OCI-LY1 (cell line): ENCODE measurements around the gene SELENOO.

Experiments used
- H2AFZ ChIP-seq: fragments of 200-600 bp; sonication (generic), shearing (Covaris generic); 2 replicates; pipeline ENCODE4 v1.6.0; 2014; ENCODE audit warnings: antibody characterized with exemption, mild to moderate bottlenecking, low read length
- H3F3A ChIP-seq: fragments of 200-600 bp; sonication (generic), shearing (Covaris generic); 2 replicates; pipeline ENCODE4 v1.6.0; 2014; ENCODE audit warnings: mild to moderate bottlenecking, antibody characterized with exemption, low read length, moderate library complexity; ENCODE audit not compliant: insufficient read depth
- H3K27ac ChIP-seq: fragments of 200-600 bp; sonication (generic); 2 replicates; pipeline ENCODE4 v1.5.1; 2014; ENCODE audit warnings: low read length, mixed run types, mild to moderate bottlenecking, low read depth; ENCODE audit not compliant: poor library complexity, severe bottlenecking
- H3K27me3 ChIP-seq: fragments of 200-600 bp; sonication (generic); 2 replicates; pipeline ENCODE4 v1.6.0; 2014; ENCODE audit warnings: antibody characterized with exemption, mild to moderate bottlenecking, low read length, moderate library complexity; ENCODE audit not compliant: insufficient read depth
- H3K36me3 ChIP-seq: fragments of 200-600 bp; sonication (generic); 2 replicates; pipeline ENCODE4 v1.6.1; 2014; ENCODE audit warnings: mild to moderate bottlenecking, antibody characterized with exemption, low read length, moderate library complexity, mixed read lengths; ENCODE audit not compliant: insufficient read depth
- H3K4me1 ChIP-seq: fragments of 200-600 bp; sonication (generic); 2 replicates; pipeline ENCODE4 v1.5.1; 2014; ENCODE audit warnings: mild to moderate bottlenecking, low read length, moderate library complexity; ENCODE audit not compliant: insufficient read depth, severe bottlenecking
- H3K4me2 ChIP-seq: fragments of 200-600 bp; sonication (generic), shearing (Covaris generic); 2 replicates; pipeline ENCODE4 v1.6.1; 2014; ENCODE audit warnings: low read length
- H3K4me3 ChIP-seq: fragments of 200-600 bp; sonication (generic); 2 replicates; pipeline ENCODE4 v1.5.1; 2014; ENCODE audit warnings: low read length, low read depth, mild to moderate bottlenecking, mixed read lengths; ENCODE audit not compliant: poor library complexity, severe bottlenecking
- H3K79me2 ChIP-seq: fragments of 200-600 bp; shearing (Covaris generic); 2 replicates; pipeline ENCODE4 v1.6.1; 2016; ENCODE audit warnings: mixed run types, low read length, mixed read lengths; ENCODE audit not compliant: insufficient read depth
- H3K9ac ChIP-seq: fragments of 200-600 bp; sonication (generic), shearing (Covaris generic); 2 replicates; pipeline ENCODE4 v1.6.1; 2014; ENCODE audit warnings: mild to moderate bottlenecking, low read length, mixed read lengths
- H3K9me2 ChIP-seq: fragments of 200-600 bp; sonication (generic), shearing (Covaris generic); 2 replicates; pipeline ENCODE4 v1.6.1; 2014; ENCODE audit warnings: low read depth, mild to moderate bottlenecking, low read length, mixed read lengths
- H3K9me3 ChIP-seq: fragments of 200-600 bp; shearing (Covaris generic); 2 replicates; pipeline ENCODE4 v1.6.1; 2014; ENCODE audit warnings: low read length, mixed read lengths
- H4K20me1 ChIP-seq: fragments of 200-600 bp; sonication (generic), shearing (Covaris generic); 2 replicates; pipeline ENCODE4 v1.6.0; 2016; ENCODE audit warnings: mild to moderate bottlenecking, low read length; ENCODE audit not compliant: insufficient read depth
- EZH2 ChIP-seq: fragments of 200-600 bp; sonication (generic), shearing (Covaris generic); IDR thresholded peaks from 2 replicates; pipeline ENCODE4 v1.8.0; 2017; ENCODE audit warnings: borderline replicate concordance, mixed run types, mild to moderate bottlenecking, antibody characterized with exemption, low read length, moderate library complexity, mixed read lengths
- TF ChIP-seq, protein P1 (sequence below): fragments of 200-600 bp; sonication (generic), shearing (Covaris generic); IDR thresholded peaks from 2 replicates; pipeline ENCODE4 v1.5.1; 2017; ENCODE audit warnings: mild to moderate bottlenecking, antibody characterized with exemption, low read length, moderate library complexity, mixed read lengths

SELENOO gene

GRCh38 chr22:50258361-50259292 is 57.8 kb downstream of the SELENOO start:
- Histone ChIP-seq H3K4me1 (peaks cover 24% of the 10 kb centered on the region), H3K27ac (no peak overlapping the region), H3K4me3 (no peak overlapping the region), H3K36me3 (peaks cover 47% of the 10 kb centered on the region), H3K27me3 (no peaks in the 10 kb centered on the region), H3F3A (no peaks in the 10 kb centered on the region), H3K9me2 (no peaks in the 10 kb centered on the region), H3K4me2 (no peak overlapping the region; the same call in 1 of the 2 replicates), H3K79me2 (peaks cover 4% of the 10 kb centered on the region; the same call in 1 of the 2 replicates), H3K9ac (no peak overlapping the region), H4K20me1 (no peaks in the 10 kb centered on the region), H3K9me3 (no peaks in the 10 kb centered on the region), H2AFZ (no peak overlapping the region)
- TF ChIP-seq EZH2 = no peak
- TF ChIP-seq, protein P1, sequence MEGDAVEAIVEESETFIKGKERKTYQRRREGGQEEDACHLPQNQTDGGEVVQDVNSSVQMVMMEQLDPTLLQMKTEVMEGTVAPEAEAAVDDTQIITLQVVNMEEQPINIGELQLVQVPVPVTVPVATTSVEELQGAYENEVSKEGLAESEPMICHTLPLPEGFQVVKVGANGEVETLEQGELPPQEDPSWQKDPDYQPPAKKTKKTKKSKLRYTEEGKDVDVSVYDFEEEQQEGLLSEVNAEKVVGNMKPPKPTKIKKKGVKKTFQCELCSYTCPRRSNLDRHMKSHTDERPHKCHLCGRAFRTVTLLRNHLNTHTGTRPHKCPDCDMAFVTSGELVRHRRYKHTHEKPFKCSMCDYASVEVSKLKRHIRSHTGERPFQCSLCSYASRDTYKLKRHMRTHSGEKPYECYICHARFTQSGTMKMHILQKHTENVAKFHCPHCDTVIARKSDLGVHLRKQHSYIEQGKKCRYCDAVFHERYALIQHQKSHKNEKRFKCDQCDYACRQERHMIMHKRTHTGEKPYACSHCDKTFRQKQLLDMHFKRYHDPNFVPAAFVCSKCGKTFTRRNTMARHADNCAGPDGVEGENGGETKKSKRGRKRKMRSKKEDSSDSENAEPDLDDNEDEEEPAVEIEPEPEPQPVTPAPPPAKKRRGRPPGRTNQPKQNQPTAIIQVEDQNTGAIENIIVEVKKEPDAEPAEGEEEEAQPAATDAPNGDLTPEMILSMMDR = no peak

GRCh38 chr22:50259302-50259701 is 58.5 kb downstream of the SELENOO start:
- H3K36me3 ChIP-seq = peaks cover 43% of the 10 kb centered on the region
- no peaks in the 10 kb centered on the region for H4K20me1 ChIP-seq
- H2AFZ ChIP-seq = no peak overlapping the region

DNA sequence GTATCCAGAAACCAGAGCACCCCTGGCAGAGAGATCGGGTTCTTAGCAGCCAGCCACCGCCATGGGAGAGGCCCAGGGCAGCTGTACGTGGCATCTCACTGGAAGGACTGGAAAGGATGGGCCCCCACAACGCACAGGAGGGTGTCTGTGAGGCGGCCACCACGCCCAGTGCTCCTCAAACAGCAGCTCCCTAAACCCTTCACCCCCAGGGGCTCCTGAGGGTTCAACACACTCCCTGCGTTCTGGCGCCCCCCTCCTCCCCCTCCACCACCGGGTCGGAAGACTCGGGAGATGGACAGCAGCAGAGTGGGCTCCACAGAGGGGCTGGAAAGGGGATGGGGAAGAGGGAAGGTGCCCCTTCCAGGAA is 59.6 kb downstream of the SELENOO start:
- Histone ChIP-seq H3K9ac (peak overlapping the region; percentile 84), H4K20me1 (no peaks in the 10 kb centered on the region), H3F3A (no peaks in the 10 kb centered on the region), H3K27me3 (no peaks in the 10 kb centered on the region), H3K36me3 (peaks cover 34% of the 10 kb centered on the region), H3K9me3 (no peaks in the 10 kb centered on the region), H3K79me2 (peaks cover 4% of the 10 kb centered on the region; the same call in 1 of the 2 replicates), H3K4me2 (peak overlapping the region; percentile 92), H3K4me3 (peak overlapping the region; percentile 88), H3K27ac (peak overlapping the region; percentile 47), H2AFZ (no peak overlapping the region), H3K9me2 (no peaks in the 10 kb centered on the region), H3K4me1 (peaks cover 24% of the 10 kb centered on the region)
- TF ChIP-seq, protein P1 = no peak
- no peak for TF ChIP-seq EZH2

More at GRCh38 chr22:50259302-50259701, 58.5 kb downstream of the SELENOO start:
- Histone ChIP-seq H3K9me2 (no peaks in the 10 kb centered on the region), H3K9me3 (no peaks in the 10 kb centered on the region), H3K9ac (no peak overlapping the region), H3F3A (no peaks in the 10 kb centered on the region), H3K4me1 (peaks cover 24% of the 10 kb centered on the region), H3K79me2 (peaks cover 4% of the 10 kb centered on the region; the same call in 1 of the 2 replicates), H3K4me3 (no peak overlapping the region), H3K27ac (no peak overlapping the region), H3K27me3 (no peaks in the 10 kb centered on the region), H3K4me2 (no peak overlapping the region; the same call in 1 of the 2 replicates)
- no peak for TF ChIP-seq EZH2
- TF ChIP-seq, protein P1 = no peak
